GM23338 (cell line): Measurements from ENCODE around the gene DENND4A. TPM values are rescaled to one million over a fixed set of nuclear protein-coding genes. Genes with fewer than 3 reads are reported as not detected.

Experiments used
- ATAC-seq: fragments of 200-7000 bp; cut with Tn5 transposase; 3 replicates; pipeline ENCODE4 v1.9.1; 2020
- DNase-seq: peaks from one replicate; pipeline ENCODE4 v3.0.0-alpha.2; 2015; ENCODE audit warnings: low spot score
- H2AFZ ChIP-seq: fragments of 200-600 bp; sonication (generic); 2 replicates; pipeline ENCODE4 v1.8.0; 2016; ENCODE audit warnings: antibody characterized with exemption, mild to moderate bottlenecking, moderate library complexity
- H3F3A ChIP-seq: fragments of 200-600 bp; sonication (generic); replicated peaks from 2 replicates; pipeline ENCODE4 v1.8.0; 2017; ENCODE audit warnings: antibody characterized with exemption, mixed run types, low read depth
- H3K27ac ChIP-seq: fragments of 200-600 bp; sonication (generic); 2 replicates; pipeline ENCODE4 v1.6.1; 2016; ENCODE audit warnings: low read depth
- H3K27me3 ChIP-seq: fragments of 200-600 bp; sonication (generic); 2 replicates; pipeline ENCODE4 v1.8.0; 2016; ENCODE audit warnings: mild to moderate bottlenecking, mixed run types, moderate library complexity; ENCODE audit not compliant: insufficient read depth
- H3K36me3 ChIP-seq: fragments of 200-600 bp; sonication (generic); 2 replicates; pipeline ENCODE4 v1.8.0; 2016; ENCODE audit warnings: mild to moderate bottlenecking; ENCODE audit not compliant: insufficient read depth
- H3K4me1 ChIP-seq: fragments of 200-600 bp; sonication (generic); 2 replicates; pipeline ENCODE4 v1.8.0; 2016; ENCODE audit warnings: mild to moderate bottlenecking, moderate library complexity; ENCODE audit not compliant: insufficient read depth
- H3K4me2 ChIP-seq: fragments of 200-600 bp; sonication (generic); 2 replicates; pipeline ENCODE4 v1.7.1; 2017; ENCODE audit warnings: mixed run types
- H3K4me3 ChIP-seq: fragments of 200-600 bp; sonication (generic); 2 replicates; pipeline ENCODE4 v1.6.1; 2016; ENCODE audit warnings: mixed run types
- H3K79me2 ChIP-seq: fragments of 200-600 bp; sonication (generic); replicated peaks from 2 replicates; pipeline ENCODE4 v1.8.0; 2017; ENCODE audit warnings: mild to moderate bottlenecking; ENCODE audit not compliant: insufficient read depth
- H3K9me2 ChIP-seq: fragments of 200-600 bp; sonication (generic); 2 replicates; pipeline ENCODE4 v1.8.0; 2017; ENCODE audit not compliant: insufficient read depth
- H4K20me1 ChIP-seq: fragments of 200-600 bp; sonication (generic); replicated peaks from 2 replicates; pipeline ENCODE4 v1.8.0; 2017; ENCODE audit warnings: mild to moderate bottlenecking; ENCODE audit not compliant: insufficient read depth
- H3K27ac Mint-ChIP-seq: 2 replicates; pipeline ENCODE4 v1.8.0; 2020; ENCODE audit warnings: inconsistent platforms, mild to moderate bottlenecking, moderate library complexity, mixed read lengths
- H3K27me3 Mint-ChIP-seq: 3 replicates; pipeline ENCODE4 v1.8.0; 2022; ENCODE audit warnings: low read depth, mild to moderate bottlenecking, moderate library complexity, mixed read lengths, inconsistent platforms; ENCODE audit not compliant: insufficient read depth, poor library complexity
- H3K36me3 Mint-ChIP-seq: 3 replicates; pipeline ENCODE4 v1.8.0; 2021; ENCODE audit warnings: low read depth, mild to moderate bottlenecking, inconsistent platforms, moderate library complexity, mixed read lengths
- H3K4me1 Mint-ChIP-seq: 3 replicates; pipeline ENCODE4 v1.8.0; 2020; ENCODE audit warnings: mild to moderate bottlenecking, inconsistent platforms, mixed read lengths
- H3K4me3 Mint-ChIP-seq: 3 replicates; pipeline ENCODE4 v1.8.0; 2021; ENCODE audit warnings: moderate library complexity, mild to moderate bottlenecking, inconsistent platforms, mixed read lengths
- H3K9me3 Mint-ChIP-seq: 3 replicates; pipeline ENCODE4 v1.8.0; 2020; ENCODE audit warnings: moderate library complexity, mild to moderate bottlenecking, inconsistent platforms, mixed read lengths
- CREB1 ChIP-seq: fragments of 250-450 bp; sonication (Bioruptor Pico); IDR thresholded peaks from 2 replicates; pipeline ENCODE4 v1.5.0; 2020; ENCODE audit warnings: low read depth, mild to moderate bottlenecking, moderate library complexity
- CTCF ChIP-seq, 2 experiments: fragments of 200-600 bp in 1 of 2; sonication (generic) in 1 of 2; conservative IDR thresholded peaks; 2 replicates each; pipeline versions ENCODE4 v1.5.1 to v1.6.1; 2016 to 2017; ENCODE audit warnings: antibody characterized with exemption in 2 of 2, low read depth in 2 of 2, mild to moderate bottlenecking in 2 of 2, moderate library complexity in 1 of 2
- EZH2 ChIP-seq: fragments of 200-600 bp; sonication (generic); IDR thresholded peaks from one replicate; pipeline ENCODE4 v1.8.0; 2017; ENCODE audit warnings: antibody characterized with exemption, mild to moderate bottlenecking, low read depth; ENCODE audit not compliant: unreplicated experiment
- EZH2phosphoT487 ChIP-seq: fragments of 200-600 bp; sonication (generic); IDR thresholded peaks from one replicate; pipeline ENCODE4 v1.8.1; 2018; ENCODE audit warnings: antibody characterized with exemption; ENCODE audit not compliant: unreplicated experiment
- JUNB ChIP-seq: IDR thresholded peaks from one replicate; pipeline ENCODE4 v1.6.1; 2016; ENCODE audit warnings: antibody characterized with exemption; ENCODE audit not compliant: unreplicated experiment
- NANOG ChIP-seq: IDR thresholded peaks from 2 replicates; pipeline ENCODE4 v1.6.1; 2016; ENCODE audit warnings: antibody characterized with exemption, borderline replicate concordance
- POLR2AphosphoS5 ChIP-seq: IDR thresholded peaks from 2 replicates; pipeline ENCODE4 v1.6.1; 2016; ENCODE audit warnings: antibody characterized with exemption, low read depth
- STAT1 ChIP-seq: IDR thresholded peaks from one replicate; pipeline ENCODE4 v1.6.1; 2016; ENCODE audit warnings: antibody characterized with exemption; ENCODE audit not compliant: unreplicated experiment
- ZNF114 ChIP-seq: fragments of 250-450 bp; sonication (Bioruptor Pico); IDR thresholded peaks from 2 replicates; pipeline ENCODE4 v1.5.0; 2020; ENCODE audit warnings: mild to moderate bottlenecking, moderate library complexity
- ZNF331 ChIP-seq: fragments of 250-450 bp; sonication (Bioruptor Pico); IDR thresholded peaks from 2 replicates; pipeline ENCODE4 v1.5.0; 2020; ENCODE audit warnings: low read depth, mild to moderate bottlenecking, moderate library complexity
- ZNF462 ChIP-seq: fragments of 250-450 bp; sonication (Bioruptor Pico); IDR thresholded peaks from 2 replicates; pipeline ENCODE4 v1.5.0; 2020; ENCODE audit warnings: mild to moderate bottlenecking, moderate library complexity
- polyA plus RNA-seq: library from polyadenylated mRNA; unstranded; fragments of >200 nt; fragmentation: Nextera tagmentation; extraction: Ambion mirVana; gene quantifications from 2 replicates; pipeline ENCODE4 v1.2.1, GENCODE V29; 2016
- total RNA-seq: library from RNA; depleted of rRNA; stranded (reverse); fragments of >200 nt; shearing (Covaris generic); gene quantifications from 2 replicates; pipeline ENCODE4 v1.2.3, GENCODE V29; 2014
- TF ChIP-seq, protein P1 (sequence below): IDR thresholded peaks from 2 replicates; pipeline ENCODE4 v1.6.1; 2016; ENCODE audit warnings: antibody characterized with exemption
- TF ChIP-seq, protein P2 (sequence below): IDR thresholded peaks from one replicate; pipeline ENCODE4 v1.6.1; 2018; ENCODE audit warnings: antibody characterized with exemption; ENCODE audit not compliant: unreplicated experiment

Gene DENND4A
- total and polyA plus RNA-seq, 2 experiments from 2014 or later: 3.4 to 9.0 TPM

DNA sequence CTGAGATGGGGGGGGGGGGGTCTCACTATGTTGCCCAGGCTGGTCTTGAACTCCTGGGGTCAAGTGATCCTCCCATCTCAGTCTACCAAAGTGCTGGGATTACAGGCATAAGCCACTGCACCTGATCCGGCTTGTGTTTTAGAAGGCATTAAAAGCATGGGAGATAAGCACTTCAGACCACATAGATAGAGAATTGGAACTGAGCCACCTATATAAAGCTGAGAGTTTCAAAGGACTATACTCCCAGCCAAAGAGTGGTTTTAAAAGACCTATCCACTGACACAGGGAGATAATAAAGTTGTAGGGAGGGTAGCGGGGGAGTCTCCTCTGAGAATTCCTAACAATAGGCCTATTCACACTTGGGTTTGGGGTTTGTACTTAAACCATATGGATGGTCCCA is 34.8 kb downstream of the DENND4A start:
- H3K4me3 ChIP-seq: no peak overlapping the region
- no peaks in the 10 kb centered on the region for H3K9me2 ChIP-seq
- no peak overlapping the region for H2AFZ ChIP-seq
- no peaks in the 10 kb centered on the region for H3K27me3 Mint-ChIP-seq
- H3K27me3 ChIP-seq: no peaks in the 10 kb centered on the region
- TF ChIP-seq, protein P1, sequence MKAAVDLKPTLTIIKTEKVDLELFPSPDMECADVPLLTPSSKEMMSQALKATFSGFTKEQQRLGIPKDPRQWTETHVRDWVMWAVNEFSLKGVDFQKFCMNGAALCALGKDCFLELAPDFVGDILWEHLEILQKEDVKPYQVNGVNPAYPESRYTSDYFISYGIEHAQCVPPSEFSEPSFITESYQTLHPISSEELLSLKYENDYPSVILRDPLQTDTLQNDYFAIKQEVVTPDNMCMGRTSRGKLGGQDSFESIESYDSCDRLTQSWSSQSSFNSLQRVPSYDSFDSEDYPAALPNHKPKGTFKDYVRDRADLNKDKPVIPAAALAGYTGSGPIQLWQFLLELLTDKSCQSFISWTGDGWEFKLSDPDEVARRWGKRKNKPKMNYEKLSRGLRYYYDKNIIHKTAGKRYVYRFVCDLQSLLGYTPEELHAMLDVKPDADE: no peak
- TF ChIP-seq ZNF331 (no peak), CREB1 (CRISPR knock-in tag) (no peak), JUNB (no peak), ZNF462 (CRISPR knock-in tag) (no peak), EZH2phosphoT487 (no peak), STAT1 (no peak), NANOG (no peak), POLR2AphosphoS5 (no peak), ZNF114 (no peak), EZH2 (no peak), CTCF (conservative IDR thresholded peaks at IDR 0.05; ENCODE audit: low read depth in 2 of 2) (no peak)
- TF ChIP-seq, protein P2, sequence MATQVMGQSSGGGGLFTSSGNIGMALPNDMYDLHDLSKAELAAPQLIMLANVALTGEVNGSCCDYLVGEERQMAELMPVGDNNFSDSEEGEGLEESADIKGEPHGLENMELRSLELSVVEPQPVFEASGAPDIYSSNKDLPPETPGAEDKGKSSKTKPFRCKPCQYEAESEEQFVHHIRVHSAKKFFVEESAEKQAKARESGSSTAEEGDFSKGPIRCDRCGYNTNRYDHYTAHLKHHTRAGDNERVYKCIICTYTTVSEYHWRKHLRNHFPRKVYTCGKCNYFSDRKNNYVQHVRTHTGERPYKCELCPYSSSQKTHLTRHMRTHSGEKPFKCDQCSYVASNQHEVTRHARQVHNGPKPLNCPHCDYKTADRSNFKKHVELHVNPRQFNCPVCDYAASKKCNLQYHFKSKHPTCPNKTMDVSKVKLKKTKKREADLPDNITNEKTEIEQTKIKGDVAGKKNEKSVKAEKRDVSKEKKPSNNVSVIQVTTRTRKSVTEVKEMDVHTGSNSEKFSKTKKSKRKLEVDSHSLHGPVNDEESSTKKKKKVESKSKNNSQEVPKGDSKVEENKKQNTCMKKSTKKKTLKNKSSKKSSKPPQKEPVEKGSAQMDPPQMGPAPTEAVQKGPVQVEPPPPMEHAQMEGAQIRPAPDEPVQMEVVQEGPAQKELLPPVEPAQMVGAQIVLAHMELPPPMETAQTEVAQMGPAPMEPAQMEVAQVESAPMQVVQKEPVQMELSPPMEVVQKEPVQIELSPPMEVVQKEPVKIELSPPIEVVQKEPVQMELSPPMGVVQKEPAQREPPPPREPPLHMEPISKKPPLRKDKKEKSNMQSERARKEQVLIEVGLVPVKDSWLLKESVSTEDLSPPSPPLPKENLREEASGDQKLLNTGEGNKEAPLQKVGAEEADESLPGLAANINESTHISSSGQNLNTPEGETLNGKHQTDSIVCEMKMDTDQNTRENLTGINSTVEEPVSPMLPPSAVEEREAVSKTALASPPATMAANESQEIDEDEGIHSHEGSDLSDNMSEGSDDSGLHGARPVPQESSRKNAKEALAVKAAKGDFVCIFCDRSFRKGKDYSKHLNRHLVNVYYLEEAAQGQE: no peak
- H3K36me3 Mint-ChIP-seq: no peaks in the 10 kb centered on the region
- no peak overlapping the region for H3K4me2 ChIP-seq
- no peaks in the 10 kb centered on the region for H3K4me1 ChIP-seq
- H3K4me3 Mint-ChIP-seq: no peak overlapping the region
- H3K36me3 ChIP-seq: no peaks in the 10 kb centered on the region
- no peak overlapping the region for H3K27ac ChIP-seq
- H3F3A ChIP-seq: no peaks in the 10 kb centered on the region
- H3K79me2 ChIP-seq: no peaks in the 10 kb centered on the region
- no peak for ATAC-seq
- no peak overlapping the region for H3K27ac Mint-ChIP-seq
- no peaks in the 10 kb centered on the region for H3K9me3 Mint-ChIP-seq
- no peaks in the 10 kb centered on the region for H3K4me1 Mint-ChIP-seq
- no peak for DNase-seq
- H4K20me1 ChIP-seq: no peaks in the 10 kb centered on the region
